ENCODE results near the gene ANKRD11. TPM values are rescaled to one million over a fixed set of nuclear protein-coding genes. Genes with fewer than 3 reads are reported as not detected.

Gene ANKRD11
- total and polyA plus RNA-seq, 2 donors (not counting 3 experiments of a cell fraction or from before 2014, with no cell fraction given), result 55.8 to 191 TPM

GRCh38 chr16:89298623-89299225, 191.6 kb downstream of the ANKRD11 start:
- Histone ChIP-seq H3K4me3 (replicated peaks in 1 of 3; ENCODE audit: insufficient read depth in 1 of 3, low read depth in 1 of 3, low read length in 3 of 3) (no peak overlapping the region), H4K20me1 (replicated peaks; ENCODE audit: control insufficient read depth, extremely low read depth, insufficient read depth, low read length) (no peaks in the 10 kb centered on the region), H3K4me2 (ENCODE audit: insufficient read depth, low read length) (no peak overlapping the region), H3K4me1 (ENCODE audit: control insufficient read depth, extremely low read depth, insufficient read depth, low read length) (peaks cover 26% of the 10 kb centered on the region), H3K27ac (ENCODE audit: insufficient read depth, low read depth, low read length) (no peak overlapping the region), H3K27me3 (ENCODE audit: control insufficient read depth in 2 of 2, insufficient read depth in 2 of 2, low read length in 2 of 2) (no peaks in the 10 kb centered on the region), H3K36me3 (ENCODE audit: control insufficient read depth in 2 of 2, extremely low read depth in 1 of 2, insufficient read depth in 2 of 2, low read length in 2 of 2) (peaks cover 3 to 12% of the 10 kb centered on the region in 2 experiments), H3K79me2 (ENCODE audit: control insufficient read depth, insufficient read depth, low read length) (peaks cover 84% of the 10 kb centered on the region), H2AFZ (ENCODE audit: low read depth, low read length) (no peak overlapping the region), H3K9ac (replicated peaks; ENCODE audit: extremely low read depth, insufficient read depth, low read length) (no peak overlapping the region), H3K9me1 (replicated peaks; ENCODE audit: control insufficient read depth, extremely low read depth, insufficient read depth, low read length) (no peaks in the 10 kb centered on the region), H3K9me3 (replicated peaks; ENCODE audit: control insufficient read depth, insufficient read depth, low read length) (no peaks in the 10 kb centered on the region)
- CTCF ChIA-PET, result no interaction called here
- no TSS peak for BruUV-seq (replicated peaks)
- TF ChIP-seq FOS (IDR thresholded peaks at IDR 0.05; ENCODE audit: borderline replicate concordance, insufficient read depth, low read length) (no peak), CTCF (IDR thresholded peaks at IDR 0.05; ENCODE audit: extremely low read depth in 1 of 2, insufficient read depth in 1 of 2, low read depth in 1 of 2, low read length in 2 of 2) (no peak), MYC (IDR thresholded peaks at IDR 0.05; ENCODE audit: low read depth, low read length) (no peak), EZH2 (IDR thresholded peaks at IDR 0.05; ENCODE audit: borderline replicate concordance, low read depth, low read length, severe bottlenecking) (no peak), MAX (IDR thresholded peaks at IDR 0.05; ENCODE audit: insufficient read depth, insufficient read length) (no peak), JUN (IDR thresholded peaks at IDR 0.05; ENCODE audit: borderline replicate concordance, insufficient read depth, insufficient read length, low read depth) (no peak), POLR2A (IDR thresholded peaks at IDR 0.05; ENCODE audit: low read depth, low read length) (no peak), GATA2 (IDR thresholded peaks at IDR 0.05; ENCODE audit: insufficient read depth, insufficient read length, low read depth, low read length) (no peak), POLR2AphosphoS5 (IDR thresholded peaks at IDR 0.05; ENCODE audit: insufficient read depth, low read depth, low read length) (no peak)
- intact Hi-C loops (cut with micrococcal nuclease), result no loop called here
- dilution Hi-C loops (cut with MboI; ENCODE audit: extremely low pct_ligation_motif_present, low sequenced_read_pairs), result no loop called here
- FAIRE-seq, result no peak
- POLR2A ChIA-PET, result no interaction called here
- no peak for DNase-seq (ENCODE audit: low read depth, low spot score)
